Bone marrow (tissue), 2 donors: Measurements from ENCODE around the gene GNB1L.

Experiments
- DNase-seq, 2 donors: peaks; one replicate each; lab custom pipeline; 2025; lab: John Stamatoyannopoulos, UW

The GNB1L gene

GRCh38 chr22:19775496-19776325, 79.0 kb downstream of the GNB1L start:
- DNase-seq, result no peak

GRCh38 chr22:19774628-19775027, 80.0 kb downstream of the GNB1L start:
- no peak for DNase-seq

GRCh38 chr22:19773470-19774040, 81.1 kb downstream of the GNB1L start:
- DNase-seq, result no peak

DNA sequence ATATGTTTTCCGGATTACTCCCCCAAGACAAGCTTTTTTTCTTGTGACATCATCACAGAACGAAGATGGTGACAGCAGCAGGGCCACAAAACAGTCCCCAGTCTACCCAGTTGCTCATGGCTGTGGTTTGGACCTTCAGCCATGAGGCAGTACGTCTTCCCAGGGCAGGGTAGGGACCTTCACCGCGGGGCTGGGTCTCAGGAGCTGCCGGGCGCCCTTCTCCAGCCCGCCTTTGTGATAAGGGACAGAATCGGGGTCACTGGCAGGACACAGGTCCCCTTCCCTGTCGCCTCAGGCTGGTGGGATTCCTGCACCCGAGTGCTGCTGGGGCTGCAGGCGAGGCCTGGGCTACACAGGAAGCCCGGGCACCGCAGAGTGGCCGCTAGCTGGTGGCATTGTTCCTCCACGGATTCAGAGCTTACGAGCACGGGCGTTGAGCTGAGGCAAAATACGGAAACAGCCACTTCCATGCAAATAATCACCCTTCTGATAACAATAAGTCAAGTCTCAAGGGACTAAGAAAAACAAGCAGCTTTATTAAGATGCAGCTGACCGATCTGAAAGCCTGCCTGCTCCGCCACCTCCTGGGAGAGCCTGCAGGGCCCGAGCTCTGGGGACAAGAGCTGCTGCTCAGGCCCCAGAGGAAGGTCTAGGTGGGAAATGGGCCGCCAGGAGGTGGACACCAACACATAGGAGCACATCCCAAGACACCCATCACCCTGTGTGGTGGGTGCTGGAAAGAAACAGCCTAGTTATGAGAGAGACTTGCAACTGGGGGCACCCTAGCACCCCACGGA, 81.8 kb downstream of the GNB1L start:
- DNase-seq, result no peak

DNA sequence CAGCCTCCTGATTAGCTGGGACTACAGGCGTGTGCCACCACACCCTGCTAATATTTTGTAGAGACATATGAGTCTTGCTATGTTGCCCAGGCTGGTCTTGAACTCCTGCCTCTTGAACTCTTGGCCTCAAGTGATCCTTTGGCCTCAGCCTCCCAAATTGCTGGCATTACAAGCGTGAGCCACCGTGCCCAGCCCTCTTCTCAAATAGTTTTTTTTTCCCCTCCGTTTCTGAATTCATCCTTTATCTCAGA, 82.3 kb downstream of the GNB1L start:
- no peak for DNase-seq

- no peak for DNase-seq
These were observed 84.1 kb downstream of the GNB1L start for GRCh38 chr22:19770349-19771220.

- DNase-seq, result no peak
These were observed 85.3 kb downstream of the GNB1L start for GRCh38 chr22:19769393-19769715.

GRCh38 chr22:19767427-19768341, 87.0 kb downstream of the GNB1L start:
- no peak for DNase-seq

- DNase-seq, result peak; percentile 41 to 56
These were observed 87.9 kb downstream of the GNB1L start for GRCh38 chr22:19766511-19767426.

- DNase-seq, result no peak
These were observed 88.5 kb downstream of the GNB1L start for GRCh38 chr22:19766240-19766510.

DNA sequence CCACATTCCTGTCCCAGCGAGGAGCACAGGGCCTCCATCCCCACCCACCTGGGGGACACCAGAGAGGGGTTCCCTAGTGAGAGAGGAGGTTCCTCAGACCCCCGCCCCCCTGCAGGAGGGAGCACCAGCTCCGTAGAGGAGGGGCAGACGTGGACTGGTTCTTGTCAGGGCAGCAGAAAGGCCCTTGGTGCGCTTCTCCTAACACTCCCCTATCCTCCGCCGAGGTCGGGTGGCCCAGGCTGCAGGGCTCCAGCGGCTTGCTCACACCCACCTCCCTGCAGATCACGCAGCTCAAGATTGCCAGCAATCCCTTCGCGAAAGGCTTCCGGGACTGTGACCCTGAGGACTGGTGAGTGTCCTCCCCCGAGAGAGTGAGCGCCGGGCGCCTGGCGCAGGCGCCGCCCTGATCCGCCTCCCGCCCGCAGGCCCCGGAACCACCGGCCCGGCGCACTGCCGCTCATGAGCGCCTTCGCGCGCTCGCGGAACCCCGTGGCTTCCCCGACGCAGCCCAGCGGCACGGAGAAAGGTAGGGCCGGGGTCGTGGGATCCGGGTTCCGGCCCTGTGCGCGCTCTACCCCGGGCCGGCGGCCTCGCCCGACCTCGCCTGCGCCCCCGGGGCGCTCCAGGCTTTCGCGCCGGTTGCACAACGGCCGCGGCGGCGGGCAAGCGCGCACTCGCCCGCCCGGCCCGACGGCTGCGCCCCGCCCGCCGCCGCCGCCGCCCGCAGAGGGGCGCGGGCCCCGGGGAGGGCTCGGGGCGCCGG, 89.0 kb downstream of the GNB1L start:
- no peak for DNase-seq

GRCh38 chr22:19764636-19765476, 89.8 kb downstream of the GNB1L start:
- no peak for DNase-seq

DNA sequence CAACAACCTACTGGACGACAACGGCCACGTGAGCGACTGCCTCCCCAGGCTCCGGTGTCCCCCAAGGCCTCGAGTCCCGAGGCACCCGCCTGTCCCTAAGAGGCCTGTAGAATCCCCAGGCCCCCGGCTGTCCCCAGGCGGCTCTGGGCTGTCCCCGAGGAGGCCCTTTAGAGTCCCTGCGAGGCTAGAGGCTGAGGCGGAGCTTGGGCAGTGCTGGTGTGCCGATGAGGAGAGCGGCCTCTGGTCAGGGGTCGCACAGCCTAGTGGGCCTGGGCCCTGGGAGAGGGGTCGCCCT, 90.4 kb downstream of the GNB1L start:
- no peak for DNase-seq

DNA sequence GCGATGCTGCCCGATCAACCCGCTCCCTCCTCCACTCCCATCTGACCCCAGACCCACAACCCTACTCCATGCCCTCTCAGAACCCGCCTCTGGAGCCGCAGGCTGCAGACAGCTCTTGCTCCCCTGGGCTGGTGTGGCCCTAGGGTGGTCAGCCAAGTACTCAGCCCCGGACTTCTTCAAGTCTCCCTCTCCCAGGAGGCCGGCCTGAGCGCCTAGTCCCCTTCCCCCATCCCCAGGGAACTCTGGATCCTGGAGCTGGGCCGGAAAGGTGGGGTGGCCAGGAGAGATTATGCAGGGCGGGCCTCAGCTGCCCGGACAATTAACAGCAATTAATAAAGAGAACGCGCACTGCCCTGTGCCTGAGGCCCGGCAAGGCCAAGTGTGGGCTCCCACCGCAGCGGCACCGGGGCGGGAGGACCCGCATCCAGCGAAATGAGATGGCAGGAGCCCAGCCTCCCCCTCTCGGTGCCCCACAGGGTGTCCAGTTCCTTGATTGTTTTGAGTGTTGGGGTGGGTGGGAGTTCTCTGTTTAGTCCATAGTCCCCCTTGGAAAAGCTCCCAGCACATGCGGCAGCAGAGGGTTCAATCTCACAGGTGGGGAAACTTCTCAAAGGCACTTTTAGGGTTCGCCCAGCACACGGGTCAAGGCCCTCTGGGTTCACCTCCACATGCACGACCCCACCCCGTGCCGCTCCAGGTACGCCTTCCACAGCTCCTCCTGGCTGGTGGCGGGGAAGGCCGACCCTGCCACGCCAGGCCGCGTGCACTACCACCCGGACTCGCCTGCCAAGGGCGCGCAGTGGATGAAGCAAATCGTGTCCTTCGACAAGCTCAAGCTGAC, 91.0 kb downstream of the GNB1L start:
- DNase-seq, result no peak

GRCh38 chr22:19762568-19763457, 91.9 kb downstream of the GNB1L start:
- DNase-seq, result no peak

DNA sequence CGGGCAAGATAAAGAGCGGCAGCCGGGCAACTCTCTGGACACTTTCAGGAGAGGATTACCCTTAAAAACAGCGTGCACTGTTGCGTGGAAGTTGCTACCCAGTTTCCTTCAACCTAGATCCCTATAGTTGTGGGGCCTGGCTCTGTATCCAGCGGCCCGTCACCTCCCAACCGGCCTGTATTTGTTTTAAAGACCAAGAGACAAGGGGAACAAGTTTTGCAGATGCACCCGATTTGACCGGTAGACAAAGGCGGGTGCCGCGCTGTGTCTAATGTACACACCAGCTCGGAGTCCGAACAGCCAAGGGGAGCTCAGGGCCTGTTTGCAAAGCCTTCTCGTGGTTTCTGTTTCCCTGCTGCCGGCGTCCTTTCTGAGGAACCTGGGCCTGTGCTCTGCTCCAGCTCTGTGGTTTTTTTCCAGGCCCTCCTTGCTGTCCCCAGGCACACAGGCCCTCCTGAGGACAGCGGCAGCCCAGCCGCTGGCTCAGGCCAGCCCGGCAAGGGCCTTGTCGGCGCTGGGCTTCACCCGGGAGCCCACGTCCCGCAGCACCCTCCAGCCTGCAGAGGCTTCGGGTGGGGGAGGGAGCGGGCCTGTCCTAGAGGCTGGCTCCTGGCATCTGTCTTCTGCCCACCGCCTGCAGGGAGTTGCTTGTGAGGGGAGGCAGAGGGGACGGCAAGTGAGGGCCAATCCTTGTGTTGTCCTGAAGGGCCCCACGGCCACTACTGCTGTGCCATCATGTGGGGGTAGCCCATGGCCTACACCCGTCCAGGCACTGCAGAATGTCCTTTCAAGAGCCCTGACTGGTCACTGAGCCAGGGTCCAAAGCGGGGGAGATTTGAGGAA, 92.7 kb downstream of the GNB1L start:
- no peak for DNase-seq
